ENCODE measurements around the gene P3H1.
"Not testable (repeated sequence)": the region's sequence is repeated elsewhere in the genome, so short reads cannot be mapped to it uniquely, and the experiment has no call there.

The P3H1 gene

GRCh38 chr1:42773420-42773819 is 6.6 kb upstream of the P3H1 start:
- no peak for DNase-seq (ENCODE audit: low spot score)

GRCh38 chr1:42769811-42770210 is 3.0 kb upstream of the P3H1 start:
- DNase-seq (ENCODE audit: low spot score), result no peak

GRCh38 chr1:42768172-42768571 is 1.3 kb upstream of the P3H1 start:
- no peak for DNase-seq (ENCODE audit: low spot score)

GRCh38 chr1:42767510-42768000 is 727 bp upstream of the P3H1 start:
- DNase-seq (ENCODE audit: low spot score), result no peak

GRCh38 chr1:42765832-42766740 is 742 bp downstream of the P3H1 start:
- peak; percentile 74 for DNase-seq (ENCODE audit: low spot score)

- DNase-seq (ENCODE audit: low spot score), result no peak
These were observed 1.6 kb downstream of the P3H1 start for GRCh38 chr1:42765269-42765668.

- no peak for DNase-seq (ENCODE audit: low spot score)
These were observed 4.6 kb downstream of the P3H1 start for GRCh38 chr1:42762269-42762668.

- DNase-seq (ENCODE audit: low spot score), result no peak
These were observed 5.3 kb downstream of the P3H1 start for GRCh38 chr1:42761567-42761966.

- DNase-seq (ENCODE audit: low spot score), result no peak
These were observed 7.7 kb downstream of the P3H1 start for GRCh38 chr1:42759114-42759513.

- no peak for DNase-seq (ENCODE audit: low spot score)
These were observed 8.2 kb downstream of the P3H1 start for GRCh38 chr1:42758641-42759040.

- no peak for DNase-seq (ENCODE audit: low spot score)
These were observed 8.9 kb downstream of the P3H1 start for GRCh38 chr1:42757892-42758275.

- peak; percentile 72 for DNase-seq (ENCODE audit: low spot score)
These were observed 9.6 kb downstream of the P3H1 start for GRCh38 chr1:42756956-42757891.

GRCh38 chr1:42753070-42753469 is 13.8 kb downstream of the P3H1 start:
- peak; percentile 70 for DNase-seq (ENCODE audit: low spot score)

GRCh38 chr1:42752284-42752683 is 14.5 kb downstream of the P3H1 start:
- DNase-seq (ENCODE audit: low spot score), result no peak

GRCh38 chr1:42751511-42752070 is 15.2 kb downstream of the P3H1 start:
- DNase-seq (ENCODE audit: low spot score), result not testable (repeated sequence)

- no peak for DNase-seq (ENCODE audit: low spot score)
These were observed 16.8 kb downstream of the P3H1 start for GRCh38 chr1:42750041-42750440.

- DNase-seq (ENCODE audit: low spot score), result no peak
These were observed 18.1 kb downstream of the P3H1 start for GRCh38 chr1:42748461-42749410.

GRCh38 chr1:42748021-42748420 is 18.8 kb downstream of the P3H1 start:
- DNase-seq (ENCODE audit: low spot score), result no peak

- DNase-seq (ENCODE audit: low spot score), result peak; percentile 62
These were observed 19.7 kb downstream of the P3H1 start for GRCh38 chr1:42747125-42747524.

- DNase-seq (ENCODE audit: low spot score), result no peak
These were observed 20.3 kb downstream of the P3H1 start for GRCh38 chr1:42746436-42747105.

GRCh38 chr1:42745851-42746250 is 21.0 kb downstream of the P3H1 start:
- DNase-seq (ENCODE audit: low spot score), result no peak

Measured in AG08396 (cell line).